ENCODE results near the gene PREX1. TPM values are rescaled to one million over a fixed set of nuclear protein-coding genes. Genes with fewer than 3 reads are reported as not detected.

Gene PREX1
- total RNA-seq, 4 donors from 2014 or later = 29.7 to 56.3 (median 46.6) TPM

GRCh38 chr20:48736636-48737035 is 91.2 kb downstream of the PREX1 start:
- no peak for TF ChIP-seq CTCF (IDR thresholded peaks at IDR 0.05; ENCODE audit: low read depth)

- no peak for TF ChIP-seq CTCF (IDR thresholded peaks at IDR 0.05; ENCODE audit: low read depth)
These were observed 91.6 kb downstream of the PREX1 start for GRCh38 chr20:48736231-48736630.

- no peak for TF ChIP-seq CTCF (IDR thresholded peaks at IDR 0.05; ENCODE audit: low read depth)
These were observed 92.7 kb downstream of the PREX1 start for GRCh38 chr20:48735112-48735511.

- no peak for TF ChIP-seq CTCF (IDR thresholded peaks at IDR 0.05; ENCODE audit: low read depth)
These were observed 93.6 kb downstream of the PREX1 start for GRCh38 chr20:48734104-48734749.

GRCh38 chr20:48733296-48733790 is 94.5 kb downstream of the PREX1 start:
- no peak for TF ChIP-seq CTCF (IDR thresholded peaks at IDR 0.05; ENCODE audit: low read depth)

- no peak for TF ChIP-seq CTCF (IDR thresholded peaks at IDR 0.05; ENCODE audit: low read depth)
These were observed 95.5 kb downstream of the PREX1 start for GRCh38 chr20:48732081-48732829.

- no peak for TF ChIP-seq CTCF (IDR thresholded peaks at IDR 0.05; ENCODE audit: low read depth)
These were observed 96.3 kb downstream of the PREX1 start for GRCh38 chr20:48731536-48731935.

All from subcutaneous adipose tissue (tissue), 4 donors.